ENCODE data around the gene CXCL3.

CXCL3 gene

DNA sequence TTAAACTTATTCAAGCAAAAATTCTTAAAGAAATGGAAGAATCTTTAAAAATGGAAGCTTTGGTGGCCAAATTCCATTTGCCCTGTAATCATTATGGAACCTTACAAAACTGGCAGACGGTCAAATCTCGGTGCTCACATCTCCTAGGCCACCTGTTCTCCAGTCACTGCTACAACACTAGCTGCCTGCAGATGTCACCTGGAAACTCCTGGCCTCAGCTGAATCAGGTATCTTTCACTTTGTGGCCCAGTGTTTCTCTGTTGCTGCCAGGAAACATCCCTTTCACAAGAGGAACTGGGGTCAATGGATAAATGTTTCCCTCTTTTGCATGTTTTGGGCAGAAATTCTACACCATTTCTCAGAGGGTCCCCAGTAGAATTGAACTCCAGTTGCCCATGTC lies 4.2 kb upstream of the CXCL3 start:
- no peak for DNase-seq (ENCODE audit: low read depth)
- H3K4me3 ChIP-seq (ENCODE audit: low read length): no peak overlapping the region
- TF ChIP-seq, protein P1, sequence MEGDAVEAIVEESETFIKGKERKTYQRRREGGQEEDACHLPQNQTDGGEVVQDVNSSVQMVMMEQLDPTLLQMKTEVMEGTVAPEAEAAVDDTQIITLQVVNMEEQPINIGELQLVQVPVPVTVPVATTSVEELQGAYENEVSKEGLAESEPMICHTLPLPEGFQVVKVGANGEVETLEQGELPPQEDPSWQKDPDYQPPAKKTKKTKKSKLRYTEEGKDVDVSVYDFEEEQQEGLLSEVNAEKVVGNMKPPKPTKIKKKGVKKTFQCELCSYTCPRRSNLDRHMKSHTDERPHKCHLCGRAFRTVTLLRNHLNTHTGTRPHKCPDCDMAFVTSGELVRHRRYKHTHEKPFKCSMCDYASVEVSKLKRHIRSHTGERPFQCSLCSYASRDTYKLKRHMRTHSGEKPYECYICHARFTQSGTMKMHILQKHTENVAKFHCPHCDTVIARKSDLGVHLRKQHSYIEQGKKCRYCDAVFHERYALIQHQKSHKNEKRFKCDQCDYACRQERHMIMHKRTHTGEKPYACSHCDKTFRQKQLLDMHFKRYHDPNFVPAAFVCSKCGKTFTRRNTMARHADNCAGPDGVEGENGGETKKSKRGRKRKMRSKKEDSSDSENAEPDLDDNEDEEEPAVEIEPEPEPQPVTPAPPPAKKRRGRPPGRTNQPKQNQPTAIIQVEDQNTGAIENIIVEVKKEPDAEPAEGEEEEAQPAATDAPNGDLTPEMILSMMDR (conservative IDR thresholded peaks at IDR 0.05; ENCODE audit: low read length): no peak

DNA sequence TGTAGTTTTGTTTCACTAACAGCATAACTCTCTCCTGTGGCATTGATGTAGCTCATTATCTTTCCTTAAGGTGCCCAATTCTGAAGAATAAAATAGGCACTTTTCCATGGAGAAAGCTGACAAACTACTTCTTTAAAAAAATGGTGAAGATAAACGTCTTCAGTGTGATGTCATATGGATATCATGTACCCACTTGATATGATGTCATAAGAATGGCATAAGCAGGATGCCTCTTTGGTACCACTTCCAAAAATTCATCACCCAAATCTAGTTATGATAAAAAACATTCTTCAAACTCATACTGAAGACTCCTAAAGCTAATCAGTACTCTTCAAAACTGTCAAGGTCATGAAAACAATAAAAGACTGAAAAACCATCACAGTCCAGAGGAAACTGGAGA lies 2.9 kb upstream of the CXCL3 start:
- DNase-seq (ENCODE audit: low read depth): no peak
- TF ChIP-seq, protein P1 (conservative IDR thresholded peaks at IDR 0.05; ENCODE audit: low read length): no peak
- no peak overlapping the region for H3K4me3 ChIP-seq (ENCODE audit: low read length)

DNA sequence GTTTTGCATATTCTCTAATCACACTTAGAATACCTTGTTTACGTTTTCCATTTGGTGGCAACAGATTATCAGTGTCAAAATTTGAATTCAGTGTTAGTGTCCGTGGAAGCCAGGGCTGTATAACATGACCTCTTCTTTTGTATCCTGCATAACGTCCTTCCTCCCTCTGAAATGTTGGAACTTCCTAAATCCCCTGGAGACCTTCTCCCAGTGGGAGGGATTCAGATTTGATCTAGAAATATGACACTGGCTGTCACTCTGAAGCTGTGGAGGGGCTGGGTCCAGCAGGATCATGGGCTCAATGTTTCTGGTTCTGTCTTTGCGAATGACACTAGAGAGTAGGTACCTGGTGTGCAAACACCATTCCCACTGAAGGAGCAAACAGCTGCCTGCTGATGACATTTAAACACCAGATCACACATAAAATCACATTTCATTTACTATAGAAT lies 850 bp upstream of the CXCL3 start:
- TF ChIP-seq, protein P1 (conservative IDR thresholded peaks at IDR 0.05; ENCODE audit: low read length): no peak
- DNase-seq (ENCODE audit: low read depth): no peak
- H3K4me3 ChIP-seq (ENCODE audit: low read length): peak overlapping the region; percentile 81

DNA sequence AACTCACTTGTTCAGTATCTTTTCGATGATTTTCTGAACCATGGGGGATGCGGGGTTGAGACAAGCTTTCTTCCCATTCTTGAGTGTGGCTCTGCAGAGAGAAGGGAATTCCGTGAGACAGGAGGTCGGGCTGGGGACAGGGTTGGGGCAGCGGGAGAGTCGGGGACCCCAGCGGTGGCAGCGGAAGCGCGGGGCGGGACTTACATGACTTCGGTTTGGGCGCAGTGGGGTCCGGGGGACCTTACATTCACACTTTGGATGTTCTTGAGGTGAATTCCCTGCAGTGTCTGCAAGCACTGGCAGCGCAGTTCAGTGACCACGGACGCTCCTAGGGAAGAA lies 434 bp downstream of the CXCL3 start:
- H3K4me3 ChIP-seq (ENCODE audit: low read length): peak overlapping the region; percentile 81
- DNase-seq (ENCODE audit: low read depth): no peak
- TF ChIP-seq, protein P1 (conservative IDR thresholded peaks at IDR 0.05; ENCODE audit: low read length): 0 out of 2 replicates have a peak, but pooled peaks have one; percentile 15

DNA sequence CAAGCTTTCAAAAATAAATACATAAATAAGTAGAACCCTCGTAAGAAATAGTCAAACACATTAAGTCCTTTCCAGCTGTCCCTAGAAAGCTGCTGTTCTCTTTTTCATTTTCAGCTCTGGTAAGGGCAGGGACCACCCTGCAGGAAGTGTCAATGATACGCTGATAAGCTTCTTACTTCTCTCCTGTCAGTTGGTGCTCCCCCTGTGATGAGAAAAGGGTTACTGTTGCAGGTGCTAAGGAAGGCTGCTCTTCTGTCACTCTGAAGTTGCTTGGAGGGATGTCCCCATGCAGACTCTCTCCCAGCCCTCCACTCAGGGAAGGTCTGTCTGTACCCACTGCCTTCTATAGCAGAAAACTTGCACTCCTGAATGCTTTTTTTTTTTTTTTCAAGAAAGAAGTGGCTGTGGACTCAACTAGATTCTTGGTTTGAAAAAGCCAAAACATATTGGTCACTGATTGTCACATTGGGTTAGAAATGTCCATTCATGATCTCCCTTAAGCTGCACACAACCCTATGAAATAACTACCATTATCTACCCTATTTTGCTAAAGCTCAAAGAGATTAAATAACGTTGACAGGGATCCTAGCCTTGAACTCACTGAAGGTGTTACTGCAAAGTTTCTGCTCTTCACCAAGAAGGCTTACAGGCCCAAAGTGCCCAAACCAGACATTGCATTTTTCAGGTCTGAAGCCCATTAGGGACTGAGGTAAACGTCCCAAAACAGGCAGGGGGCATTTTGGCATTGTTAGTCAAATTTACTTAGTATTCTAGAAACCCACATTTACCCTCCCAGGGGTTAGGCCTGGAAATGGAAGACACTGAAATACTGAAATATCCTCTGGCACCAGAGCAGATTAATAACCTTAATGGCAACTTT lies 1.2 kb downstream of the CXCL3 start:
- H3K4me3 ChIP-seq (ENCODE audit: low read length): peak overlapping the region; percentile 81
- no peak for DNase-seq (ENCODE audit: low read depth)
- TF ChIP-seq, protein P1 (conservative IDR thresholded peaks at IDR 0.05; ENCODE audit: low read length): no peak

GRCh38 chr4:74033739-74034138 lies 4.8 kb downstream of the CXCL3 start:
- TF ChIP-seq, protein P1 (conservative IDR thresholded peaks at IDR 0.05; ENCODE audit: low read length): no peak
- peak; percentile 25 for DNase-seq (ENCODE audit: low read depth)
- H3K4me3 ChIP-seq (ENCODE audit: low read length): no peak overlapping the region

DNA sequence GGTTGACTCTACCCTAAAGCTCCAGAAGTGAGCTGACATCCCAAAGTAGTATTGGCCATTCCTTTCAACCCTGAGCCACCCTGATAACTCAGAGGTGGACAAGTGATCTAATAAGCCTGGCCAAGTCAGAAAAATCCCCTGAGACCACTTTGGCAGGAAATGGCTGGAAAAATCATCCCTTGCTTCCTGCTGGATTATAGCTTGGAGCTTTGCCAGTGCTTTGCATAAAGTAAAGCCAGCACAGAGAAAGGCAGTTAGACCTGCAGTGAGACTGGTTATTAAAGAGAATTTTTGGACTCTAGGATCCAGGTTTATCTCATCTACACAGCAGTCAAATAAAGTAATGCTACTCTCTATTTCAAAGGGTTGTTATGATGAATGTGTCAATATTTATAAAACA lies 6.4 kb downstream of the CXCL3 start:
- DNase-seq (ENCODE audit: low read depth): peak; percentile 22

More for the DNA sequence above, 6.4 kb downstream of the CXCL3 start:
- no peak overlapping the region for H3K4me3 ChIP-seq (ENCODE audit: low read length)
- TF ChIP-seq, protein P1 (conservative IDR thresholded peaks at IDR 0.05; ENCODE audit: low read length): no peak
